Fibroblast of the aortic adventitia (primary cell): ENCODE measurements around the gene PPM1M. TPM values are rescaled to one million over a fixed set of nuclear protein-coding genes. Genes with fewer than 3 reads are reported as not detected.
A peak's percentile ranks its signal among the peaks of the same experiment; 100 is the strongest.

Experiments
- DNase-seq: peaks from one replicate; pipeline ENCODE4 v3.0.0-alpha.2; 2010; ENCODE audit warnings: low read depth
- H3K4me3 ChIP-seq: 2 replicates; pipeline ENCODE4 v1.5.1; 2011; ENCODE audit warnings: low read depth, mild to moderate bottlenecking, control low read depth, low read length, moderate library complexity
- total RNA-seq: library from RNA; depleted of rRNA; stranded (reverse); fragments of >200 nt; gene quantifications from 2 replicates; pipeline ENCODE4 v1.2.3, GENCODE V29; 2012; ENCODE audit warnings: low replicate concordance
- TF ChIP-seq, protein P1 (sequence below): IDR thresholded peaks from 2 replicates; pipeline ENCODE4 v1.5.1; 2011; ENCODE audit warnings: mild to moderate bottlenecking, low read length, control low read depth, inconsistent platforms; ENCODE audit not compliant: insufficient read depth

Gene PPM1M
- total RNA-seq, 1 donor = 27.4 TPM

DNA sequence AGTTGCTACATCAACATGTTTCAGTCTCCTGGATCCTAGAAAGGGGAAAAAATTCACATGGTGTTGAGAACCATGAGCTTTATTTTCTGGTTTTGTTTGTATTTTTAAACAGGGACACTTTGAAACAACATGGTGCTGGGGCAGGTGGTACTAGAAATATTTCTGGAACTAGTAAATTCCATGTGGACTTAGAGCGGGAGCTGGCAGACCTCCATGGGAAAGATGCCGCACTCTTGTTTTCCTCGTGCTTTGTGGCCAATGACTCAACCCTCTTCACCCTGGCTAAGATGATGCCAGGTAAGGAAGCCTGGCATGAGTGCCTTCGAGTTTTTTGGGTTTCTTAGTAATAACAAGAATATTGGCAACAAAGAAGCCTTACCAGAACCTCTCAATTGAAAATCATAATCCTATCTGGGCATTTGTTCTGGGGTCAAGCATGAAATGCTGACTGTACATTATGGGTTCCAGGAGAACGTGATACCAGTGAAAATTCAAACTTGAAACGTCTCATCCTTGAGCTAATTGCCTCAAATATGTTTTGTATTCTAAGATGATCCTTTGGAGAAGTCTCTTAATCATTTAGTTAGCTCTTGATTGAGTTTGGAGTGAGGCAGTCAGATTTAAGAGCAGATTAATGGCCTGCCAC lies 39.7 kb upstream of the PPM1M start:
- TF ChIP-seq, protein P1, sequence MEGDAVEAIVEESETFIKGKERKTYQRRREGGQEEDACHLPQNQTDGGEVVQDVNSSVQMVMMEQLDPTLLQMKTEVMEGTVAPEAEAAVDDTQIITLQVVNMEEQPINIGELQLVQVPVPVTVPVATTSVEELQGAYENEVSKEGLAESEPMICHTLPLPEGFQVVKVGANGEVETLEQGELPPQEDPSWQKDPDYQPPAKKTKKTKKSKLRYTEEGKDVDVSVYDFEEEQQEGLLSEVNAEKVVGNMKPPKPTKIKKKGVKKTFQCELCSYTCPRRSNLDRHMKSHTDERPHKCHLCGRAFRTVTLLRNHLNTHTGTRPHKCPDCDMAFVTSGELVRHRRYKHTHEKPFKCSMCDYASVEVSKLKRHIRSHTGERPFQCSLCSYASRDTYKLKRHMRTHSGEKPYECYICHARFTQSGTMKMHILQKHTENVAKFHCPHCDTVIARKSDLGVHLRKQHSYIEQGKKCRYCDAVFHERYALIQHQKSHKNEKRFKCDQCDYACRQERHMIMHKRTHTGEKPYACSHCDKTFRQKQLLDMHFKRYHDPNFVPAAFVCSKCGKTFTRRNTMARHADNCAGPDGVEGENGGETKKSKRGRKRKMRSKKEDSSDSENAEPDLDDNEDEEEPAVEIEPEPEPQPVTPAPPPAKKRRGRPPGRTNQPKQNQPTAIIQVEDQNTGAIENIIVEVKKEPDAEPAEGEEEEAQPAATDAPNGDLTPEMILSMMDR = no peak
- no peak for DNase-seq
- H3K4me3 ChIP-seq = no peak overlapping the region

DNA sequence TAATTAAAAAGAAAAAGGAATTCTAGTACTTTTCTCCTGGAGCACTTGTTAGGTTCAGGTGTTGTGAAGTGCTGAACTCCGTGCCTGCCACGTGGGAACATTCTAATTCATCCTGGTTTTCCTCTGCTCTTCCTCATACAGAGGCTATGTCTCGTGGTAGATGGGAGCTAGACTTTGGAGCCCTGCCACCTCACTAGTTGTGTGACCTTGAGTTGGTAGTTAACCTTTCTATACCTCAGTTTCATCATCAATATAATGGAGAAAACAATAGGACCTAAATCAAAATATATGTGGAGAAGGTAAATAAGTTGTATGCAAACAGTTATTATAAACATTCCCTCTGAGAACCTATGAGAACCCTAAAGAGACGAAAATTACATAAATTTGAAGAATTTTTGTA lies 37.0 kb upstream of the PPM1M start:
- TF ChIP-seq, protein P1 = no peak
- no peak overlapping the region for H3K4me3 ChIP-seq
- no peak for DNase-seq

DNA sequence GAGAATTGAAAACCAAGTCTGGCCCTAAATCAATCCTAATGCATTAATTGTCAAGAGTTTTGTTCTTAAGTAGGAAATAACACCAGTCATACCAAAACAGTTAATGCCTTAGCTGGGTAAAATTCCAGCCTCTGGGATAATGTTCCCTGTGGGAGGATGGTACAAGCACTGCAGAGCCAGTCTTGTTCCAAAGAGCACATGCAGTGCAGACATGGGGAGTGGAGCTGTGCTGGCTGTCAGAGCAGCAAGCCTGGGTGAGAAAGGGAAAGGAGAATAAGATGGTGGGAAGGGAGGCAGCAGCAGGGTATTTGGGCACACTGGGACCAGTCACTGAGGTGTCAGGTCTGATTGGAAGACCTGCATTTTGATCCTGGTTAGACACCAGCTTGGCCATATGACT lies 35.5 kb upstream of the PPM1M start:
- TF ChIP-seq, protein P1 = no peak
- DNase-seq = no peak
- no peak overlapping the region for H3K4me3 ChIP-seq

DNA sequence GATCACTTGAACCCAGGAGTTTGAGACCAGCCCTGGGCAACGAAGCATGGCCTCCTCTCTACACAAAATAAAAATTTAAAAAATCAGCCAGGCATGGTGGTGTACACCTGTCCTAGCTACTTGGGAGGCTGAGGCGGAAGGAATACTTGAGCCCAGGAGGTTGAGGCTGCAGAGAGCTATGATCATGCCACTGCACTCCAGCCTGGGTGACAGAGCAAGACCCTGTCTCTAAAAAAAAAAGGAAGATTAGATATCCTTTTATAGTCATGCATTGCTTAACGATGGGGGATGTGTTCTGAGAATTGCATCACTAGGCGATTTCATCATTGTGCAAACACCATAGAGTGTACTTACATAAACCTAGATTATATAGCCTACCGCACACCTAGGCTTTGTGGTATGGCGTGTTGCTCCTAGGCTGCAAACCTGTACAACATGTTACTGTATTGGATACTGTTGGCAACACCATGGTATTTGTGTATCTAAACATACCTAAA lies 35.0 kb upstream of the PPM1M start:
- no peak overlapping the region for H3K4me3 ChIP-seq
- TF ChIP-seq, protein P1 = no peak
- peak; percentile 48 for DNase-seq

DNA sequence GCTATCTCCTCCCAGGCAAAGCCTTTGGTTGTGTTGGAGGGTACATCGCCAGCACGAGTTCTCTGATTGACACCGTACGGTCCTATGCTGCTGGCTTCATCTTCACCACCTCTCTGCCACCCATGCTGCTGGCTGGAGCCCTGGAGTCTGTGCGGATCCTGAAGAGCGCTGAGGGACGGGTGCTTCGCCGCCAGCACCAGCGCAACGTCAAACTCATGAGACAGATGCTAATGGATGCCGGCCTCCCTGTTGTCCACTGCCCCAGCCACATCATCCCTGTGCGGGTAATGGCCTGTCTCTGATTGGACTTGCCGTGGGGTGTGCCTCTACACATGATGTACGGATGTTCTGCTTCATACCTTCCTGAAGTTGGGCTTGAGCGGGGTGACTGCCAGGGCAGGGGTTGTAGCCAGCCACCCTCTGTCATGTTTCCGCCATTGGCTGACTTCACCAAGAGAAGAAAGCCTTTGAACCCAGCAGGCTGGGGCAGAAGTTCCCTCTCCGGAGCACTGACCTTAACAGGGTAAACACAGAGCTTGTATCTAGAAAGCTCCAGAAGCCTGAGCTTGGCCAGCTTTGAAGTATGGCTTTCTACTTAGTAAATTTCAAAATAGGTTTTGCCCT lies 34.2 kb upstream of the PPM1M start:
- no peak for DNase-seq
- no peak overlapping the region for H3K4me3 ChIP-seq
- TF ChIP-seq, protein P1 = no peak

DNA sequence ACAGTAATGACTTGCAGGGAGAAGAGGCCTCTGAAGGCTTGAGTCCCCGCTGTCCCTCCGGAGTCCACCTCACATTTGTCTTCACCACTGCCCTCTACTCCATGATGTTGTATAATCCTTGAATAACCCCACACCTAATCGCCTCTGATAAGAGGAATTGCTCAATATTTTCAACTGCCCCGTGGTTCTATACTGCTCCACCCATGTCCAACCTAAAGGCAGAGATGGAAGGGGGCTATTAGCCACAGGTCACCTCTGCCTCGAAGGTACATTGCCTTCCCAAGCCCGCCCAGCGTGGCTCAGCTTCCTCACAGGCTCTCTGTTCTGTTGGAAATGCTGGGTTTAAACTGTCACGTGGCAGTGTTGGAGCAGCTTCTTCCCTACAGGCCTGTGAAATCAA lies 32.6 kb upstream of the PPM1M start:
- TF ChIP-seq, protein P1 = no peak
- no peak overlapping the region for H3K4me3 ChIP-seq
- DNase-seq = no peak
